Measurements from ENCODE around the gene UNC13B.

DNA sequence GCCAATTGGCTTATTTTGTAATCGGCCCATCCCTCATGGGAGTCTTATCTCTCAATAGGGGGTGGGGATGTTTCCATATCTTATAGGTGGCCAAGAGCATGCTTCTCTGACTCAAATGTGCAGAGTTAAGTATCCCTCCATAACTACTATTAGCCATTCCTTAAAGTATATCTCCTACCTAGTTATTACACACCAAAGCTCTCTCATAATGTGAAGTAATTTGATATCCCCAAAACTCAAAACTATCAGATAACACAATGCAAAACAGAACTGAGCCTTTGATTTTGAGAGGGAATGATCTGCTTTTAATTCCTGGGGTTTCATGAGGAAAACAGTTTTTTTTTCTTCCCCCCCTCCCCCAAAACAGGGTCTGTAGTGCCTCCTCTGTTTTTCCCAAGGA lies 28.4 kb downstream of the UNC13B start:
- TF ChIP-seq, protein P1, sequence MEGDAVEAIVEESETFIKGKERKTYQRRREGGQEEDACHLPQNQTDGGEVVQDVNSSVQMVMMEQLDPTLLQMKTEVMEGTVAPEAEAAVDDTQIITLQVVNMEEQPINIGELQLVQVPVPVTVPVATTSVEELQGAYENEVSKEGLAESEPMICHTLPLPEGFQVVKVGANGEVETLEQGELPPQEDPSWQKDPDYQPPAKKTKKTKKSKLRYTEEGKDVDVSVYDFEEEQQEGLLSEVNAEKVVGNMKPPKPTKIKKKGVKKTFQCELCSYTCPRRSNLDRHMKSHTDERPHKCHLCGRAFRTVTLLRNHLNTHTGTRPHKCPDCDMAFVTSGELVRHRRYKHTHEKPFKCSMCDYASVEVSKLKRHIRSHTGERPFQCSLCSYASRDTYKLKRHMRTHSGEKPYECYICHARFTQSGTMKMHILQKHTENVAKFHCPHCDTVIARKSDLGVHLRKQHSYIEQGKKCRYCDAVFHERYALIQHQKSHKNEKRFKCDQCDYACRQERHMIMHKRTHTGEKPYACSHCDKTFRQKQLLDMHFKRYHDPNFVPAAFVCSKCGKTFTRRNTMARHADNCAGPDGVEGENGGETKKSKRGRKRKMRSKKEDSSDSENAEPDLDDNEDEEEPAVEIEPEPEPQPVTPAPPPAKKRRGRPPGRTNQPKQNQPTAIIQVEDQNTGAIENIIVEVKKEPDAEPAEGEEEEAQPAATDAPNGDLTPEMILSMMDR (IDR thresholded peaks at IDR 0.05), result no peak
- no peak for TF ChIP-seq POLR2A (IDR thresholded peaks at IDR 0.05)
